ENCODE measurements around the gene ARL2.

GRCh38 chr11:65019824-65020223, 5.9 kb downstream of the ARL2 start:
- TF ChIP-seq CTCF (IDR thresholded peaks at IDR 0.05; ENCODE audit: low read depth, low read length, poor library complexity, severe bottlenecking) (no peak), EZH2phosphoT487 (IDR thresholded peaks at IDR 0.05; ENCODE audit: borderline replicate concordance, low read length) (no peak)
